Sigmoid colon (tissue), 4 donors: Measurements from ENCODE around the gene RNF182.

ENCODE experiments used
- EP300 ChIP-seq, 4 donors: sonication (generic); formaldehyde crosslinking; IDR thresholded peaks; one replicate each; pipeline ENCODE4 v1.6.1; 2017; ENCODE audit warnings: antibody characterized with exemption in 4 of 4
- POLR2A ChIP-seq, 2 donors: fragments of 450-650 bp; IDR thresholded peaks; one replicate each; pipeline ENCODE4 v1.6.1; 2016; ENCODE audit warnings: antibody characterized with exemption in 2 of 2, mild to moderate bottlenecking in 2 of 2, moderate library complexity in 2 of 2
- TF ChIP-seq, protein P1 (sequence below), 4 experiments: fragments of 450-650 bp in 3 of 4; fragments of 200-600 bp in 1 of 4; IDR thresholded peaks; one replicate each; pipeline ENCODE4 v1.5.1; 2016 to 2019; ENCODE audit warnings: antibody characterized with exemption in 4 of 4, mild to moderate bottlenecking in 3 of 4, moderate library complexity in 2 of 4

DNA sequence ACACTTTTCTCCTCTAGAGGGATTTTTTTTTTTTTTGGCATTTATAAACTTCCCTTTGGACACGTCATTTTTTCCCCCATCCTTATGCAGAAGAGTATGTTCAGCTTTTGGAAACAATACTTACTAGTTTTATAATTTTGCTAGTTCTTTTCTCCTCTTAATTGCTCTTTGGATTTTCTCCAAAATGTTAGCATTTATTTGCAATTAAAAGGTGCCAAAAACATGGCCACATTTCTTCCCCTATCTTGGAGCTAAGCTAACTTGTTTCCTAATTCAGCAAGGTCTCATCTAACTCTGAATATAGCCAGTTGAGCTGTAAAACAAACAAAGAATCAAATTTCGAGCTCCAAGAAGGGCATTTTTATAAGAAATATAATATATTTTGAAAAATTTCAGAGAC, 39.2 kb upstream of the RNF182 start:
- TF ChIP-seq, protein P1, sequence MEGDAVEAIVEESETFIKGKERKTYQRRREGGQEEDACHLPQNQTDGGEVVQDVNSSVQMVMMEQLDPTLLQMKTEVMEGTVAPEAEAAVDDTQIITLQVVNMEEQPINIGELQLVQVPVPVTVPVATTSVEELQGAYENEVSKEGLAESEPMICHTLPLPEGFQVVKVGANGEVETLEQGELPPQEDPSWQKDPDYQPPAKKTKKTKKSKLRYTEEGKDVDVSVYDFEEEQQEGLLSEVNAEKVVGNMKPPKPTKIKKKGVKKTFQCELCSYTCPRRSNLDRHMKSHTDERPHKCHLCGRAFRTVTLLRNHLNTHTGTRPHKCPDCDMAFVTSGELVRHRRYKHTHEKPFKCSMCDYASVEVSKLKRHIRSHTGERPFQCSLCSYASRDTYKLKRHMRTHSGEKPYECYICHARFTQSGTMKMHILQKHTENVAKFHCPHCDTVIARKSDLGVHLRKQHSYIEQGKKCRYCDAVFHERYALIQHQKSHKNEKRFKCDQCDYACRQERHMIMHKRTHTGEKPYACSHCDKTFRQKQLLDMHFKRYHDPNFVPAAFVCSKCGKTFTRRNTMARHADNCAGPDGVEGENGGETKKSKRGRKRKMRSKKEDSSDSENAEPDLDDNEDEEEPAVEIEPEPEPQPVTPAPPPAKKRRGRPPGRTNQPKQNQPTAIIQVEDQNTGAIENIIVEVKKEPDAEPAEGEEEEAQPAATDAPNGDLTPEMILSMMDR (IDR thresholded peaks at IDR 0.05): no peak
- TF ChIP-seq EP300 (IDR thresholded peaks at IDR 0.05) (no peak), POLR2A (IDR thresholded peaks at IDR 0.05) (no peak)
